GM21526 (cell line): ENCODE data around the gene ACAP1.
"Not testable (repeated sequence)": the region's sequence is repeated elsewhere in the genome, so short reads cannot be mapped to it uniquely, and the experiment has no call there.

Experiments used
- ATAC-seq: cut with Tn5 transposase; IDR thresholded peaks from one replicate; pipeline ENCODE4 v1.9.1; 2021; ENCODE audit warnings: moderate library complexity; ENCODE audit not compliant: unreplicated experiment, low FRiP score

ACAP1 gene

DNA sequence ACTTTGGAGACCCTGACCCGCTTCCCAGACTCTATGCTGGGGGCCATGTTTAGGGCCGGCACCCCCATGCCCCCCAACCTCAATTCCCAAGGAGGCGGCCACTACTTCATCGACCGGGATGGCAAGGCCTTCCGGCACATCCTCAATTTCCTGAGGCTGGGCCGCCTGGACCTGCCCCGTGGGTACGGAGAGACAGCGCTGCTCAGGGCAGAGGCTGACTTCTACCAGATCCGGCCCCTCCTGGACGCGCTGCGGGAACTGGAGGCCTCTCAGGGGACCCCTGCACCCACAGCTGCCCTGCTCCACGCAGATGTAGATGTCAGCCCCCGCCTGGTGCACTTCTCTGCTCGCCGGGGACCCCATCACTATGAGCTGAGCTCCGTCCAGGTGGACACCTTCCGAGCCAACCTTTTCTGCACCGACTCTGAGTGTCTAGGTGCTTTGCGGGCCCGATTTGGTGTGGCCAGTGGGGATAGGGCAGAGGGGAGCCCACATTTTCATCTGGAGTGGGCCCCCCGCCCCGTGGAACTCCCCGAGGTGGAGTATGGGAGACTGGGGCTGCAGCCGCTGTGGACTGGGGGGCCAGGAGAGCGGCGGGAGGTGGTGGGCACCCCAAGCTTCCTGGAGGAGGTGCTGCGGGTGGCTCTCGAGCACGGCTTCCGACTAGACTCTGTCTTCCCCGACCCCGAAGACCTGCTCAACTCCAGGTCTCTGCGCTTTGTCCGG, 16.7 kb downstream of the ACAP1 start:
- no peak for ATAC-seq

- no peak for ATAC-seq
Measured at GRCh38 chr17:7354262-7354843, 18.0 kb downstream of the ACAP1 start.

- no peak for ATAC-seq
Measured at GRCh38 chr17:7355053-7355452, 18.7 kb downstream of the ACAP1 start, which contains the start of gene TMEM95. Gene TMEM95, plus strand, starts transcription at chr17:7355156. Its CDS starts 49 bp downstream, at chr17:7355205.

DNA sequence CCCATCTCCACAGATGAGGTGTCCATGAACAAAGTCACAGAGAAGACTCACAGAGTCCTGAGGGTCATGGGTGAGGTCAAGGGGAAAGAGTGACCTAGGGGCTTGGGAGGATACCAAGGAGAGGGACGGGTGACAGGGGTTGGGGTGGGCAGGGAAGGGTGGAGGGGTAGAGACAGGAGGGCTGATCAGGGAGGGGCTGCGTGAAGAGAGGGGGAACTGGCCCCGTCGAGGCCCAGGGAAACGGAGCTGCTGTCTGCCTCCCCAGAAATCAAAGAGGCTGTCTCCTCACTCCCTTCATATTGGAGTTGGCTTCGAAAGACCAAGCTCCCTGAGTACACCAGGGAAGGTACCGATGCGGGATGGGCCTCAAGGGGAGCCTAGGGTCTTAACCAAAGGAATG, 19.2 kb downstream of the ACAP1 start:
- ATAC-seq, result no peak

- ATAC-seq, result no peak
Measured at GRCh38 chr17:7356072-7356549, 19.8 kb downstream of the ACAP1 start.

DNA sequence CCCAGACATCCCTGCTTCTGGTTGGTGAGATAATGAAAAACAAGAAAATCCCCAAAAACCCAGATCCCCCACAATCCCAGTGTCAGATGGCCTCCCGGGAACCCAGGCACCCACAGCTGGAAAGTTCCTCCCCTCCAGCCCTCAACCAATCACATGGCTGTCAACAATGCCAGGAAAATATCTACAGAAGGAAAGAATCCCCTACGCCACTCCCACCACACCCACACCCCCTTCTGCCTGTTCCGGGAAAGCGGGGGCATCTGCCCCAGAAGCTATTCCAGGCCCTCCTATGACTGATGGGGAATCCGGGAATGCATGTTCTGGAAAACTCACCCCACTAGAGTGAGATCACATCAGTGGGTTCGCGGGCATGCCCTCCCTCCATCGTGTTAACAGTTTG, 20.4 kb downstream of the ACAP1 start:
- no peak for ATAC-seq

DNA sequence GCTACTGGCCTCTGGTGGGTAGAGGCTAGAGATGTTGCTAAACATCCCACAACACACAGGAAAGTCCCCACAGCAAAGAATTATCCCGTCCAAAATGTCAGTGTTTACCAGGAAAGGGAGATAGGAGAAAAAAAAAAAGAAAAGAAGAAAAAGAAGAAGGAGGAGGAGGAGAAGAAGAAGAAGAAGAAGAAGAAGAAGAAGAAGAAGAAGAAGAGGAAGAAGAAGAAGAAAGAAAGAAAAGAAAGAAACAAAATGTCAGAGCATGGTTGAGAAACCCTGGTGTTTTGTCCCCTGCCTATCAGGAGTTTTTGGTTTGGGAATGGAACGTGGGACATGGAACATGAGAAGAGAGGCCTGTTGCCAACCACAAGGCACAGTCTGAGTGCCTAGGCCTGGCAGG, 21.1 kb downstream of the ACAP1 start:
- no peak for ATAC-seq

DNA sequence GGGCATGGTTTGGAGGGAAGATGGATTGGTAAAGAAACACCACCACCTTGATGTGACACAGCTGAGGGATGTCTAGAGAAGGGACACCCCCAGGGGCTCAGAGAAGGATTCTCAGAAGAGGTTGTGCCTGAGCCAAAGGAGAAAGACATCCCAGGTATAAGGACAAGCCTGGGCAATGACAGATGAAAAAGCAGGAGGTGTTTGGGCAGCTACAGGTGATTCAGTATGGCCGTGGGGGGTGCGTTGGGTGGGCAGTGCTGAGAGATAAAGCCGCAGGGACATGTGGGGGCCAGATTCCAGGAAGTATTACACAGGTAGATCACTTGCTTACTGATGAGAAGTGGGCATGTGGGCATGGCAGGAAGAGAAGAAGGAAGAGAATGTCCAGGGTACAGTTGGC, 25.6 kb downstream of the ACAP1 start:
- ATAC-seq, result no peak

- no peak for ATAC-seq
Measured at GRCh38 chr17:7363311-7363710, 27.0 kb downstream of the ACAP1 start.

DNA sequence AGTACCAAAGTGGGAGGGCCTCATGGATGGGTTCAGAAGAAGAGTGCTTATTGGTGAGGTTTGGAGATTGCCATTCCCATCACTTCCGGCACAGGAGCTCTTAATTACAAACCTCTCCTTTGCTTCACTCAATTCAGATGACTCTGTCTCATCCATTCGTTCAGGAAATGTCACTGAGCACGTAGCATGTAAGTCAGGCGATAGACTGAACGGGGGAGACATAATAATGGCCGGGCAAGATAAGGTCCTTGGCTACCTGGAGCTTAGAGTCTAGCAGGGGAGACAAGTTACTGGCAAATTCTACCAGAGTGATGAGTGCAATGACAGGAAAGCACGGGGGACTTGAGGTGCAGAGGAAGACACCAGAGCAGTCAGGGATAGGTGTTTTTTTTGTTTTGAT, 29.6 kb downstream of the ACAP1 start:
- ATAC-seq, result not testable (repeated sequence)

GRCh38 chr17:7367083-7367482, 30.8 kb downstream of the ACAP1 start:
- no peak for ATAC-seq

GRCh38 chr17:7367918-7368598, 31.7 kb downstream of the ACAP1 start:
- ATAC-seq, result no peak

DNA sequence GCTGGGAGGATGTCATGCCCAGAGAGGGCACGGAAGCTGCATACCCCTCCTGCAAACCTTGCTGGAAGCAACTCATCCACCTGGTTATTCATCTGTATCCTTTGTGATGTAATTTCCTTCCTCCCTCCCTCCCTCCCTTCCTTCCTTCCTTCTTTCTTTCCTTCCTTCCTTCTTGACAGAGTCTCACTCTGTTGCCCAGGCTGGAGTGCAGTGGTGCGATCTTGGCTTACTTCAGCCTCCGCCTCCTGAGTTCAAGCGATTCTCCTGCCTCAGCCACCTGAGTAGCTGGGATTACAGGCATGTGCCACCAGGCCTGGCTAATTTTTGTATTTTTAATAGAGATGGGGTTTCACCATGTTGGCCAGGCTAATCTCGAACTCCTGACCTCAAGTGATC, 32.3 kb downstream of the ACAP1 start:
- ATAC-seq, result not testable (repeated sequence)

DNA sequence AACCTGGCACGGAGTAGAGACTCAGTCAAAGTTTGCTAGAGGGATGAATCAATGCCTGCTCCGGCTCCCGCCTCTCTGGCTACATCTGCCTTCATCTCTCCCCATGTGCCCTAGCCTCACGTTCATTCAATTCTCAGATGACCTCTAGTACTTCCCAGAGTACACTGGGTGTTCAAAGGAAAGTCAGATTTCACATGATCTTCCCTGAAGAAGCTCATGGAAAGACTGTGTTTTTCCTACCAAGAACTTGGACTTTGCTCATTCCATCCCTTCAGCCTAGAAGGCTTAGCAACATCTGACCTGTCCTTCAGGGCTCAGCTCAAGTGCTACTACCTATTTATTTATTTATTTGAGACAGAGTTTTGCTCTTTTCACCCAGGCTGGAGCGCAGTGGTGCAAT, 33.5 kb downstream of the ACAP1 start:
- no peak for ATAC-seq

DNA sequence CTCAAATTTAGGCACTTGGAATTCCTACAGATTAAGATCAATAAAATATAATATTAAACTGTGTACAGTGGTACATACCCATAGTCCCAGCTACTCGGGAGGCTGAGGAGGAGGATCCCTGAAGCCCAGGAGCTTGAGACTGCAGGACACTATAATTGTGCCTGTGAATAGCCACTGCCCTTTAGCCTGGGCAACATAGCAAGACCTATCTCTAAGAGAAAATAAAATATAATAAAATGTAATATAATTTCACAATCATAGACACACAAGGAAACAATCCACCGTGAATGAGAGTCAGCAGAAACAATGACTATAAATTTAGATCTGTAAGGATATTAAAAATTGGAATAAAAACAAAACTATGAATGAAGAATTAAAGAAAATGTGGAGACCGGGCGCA, 34.5 kb downstream of the ACAP1 start:
- no peak for ATAC-seq

DNA sequence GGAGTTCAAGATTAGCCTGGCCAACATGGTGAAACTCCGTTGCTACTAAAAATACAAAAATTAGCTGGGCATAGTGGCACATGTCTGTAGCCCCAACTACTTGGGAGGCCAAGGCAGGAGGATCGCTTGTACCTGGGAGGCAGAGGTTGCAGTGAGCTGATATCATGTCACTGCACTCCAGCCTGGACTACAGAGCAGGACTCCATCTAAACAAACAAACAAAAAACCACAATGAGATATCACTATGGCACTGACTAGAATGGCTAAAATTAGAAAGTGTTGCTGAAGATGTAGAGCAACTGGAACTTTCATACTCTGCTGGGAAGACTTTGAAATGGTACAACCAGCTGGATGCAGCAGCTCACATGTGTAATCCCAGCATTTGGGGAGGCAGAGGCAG, 38.0 kb downstream of the ACAP1 start:
- no peak for ATAC-seq

DNA sequence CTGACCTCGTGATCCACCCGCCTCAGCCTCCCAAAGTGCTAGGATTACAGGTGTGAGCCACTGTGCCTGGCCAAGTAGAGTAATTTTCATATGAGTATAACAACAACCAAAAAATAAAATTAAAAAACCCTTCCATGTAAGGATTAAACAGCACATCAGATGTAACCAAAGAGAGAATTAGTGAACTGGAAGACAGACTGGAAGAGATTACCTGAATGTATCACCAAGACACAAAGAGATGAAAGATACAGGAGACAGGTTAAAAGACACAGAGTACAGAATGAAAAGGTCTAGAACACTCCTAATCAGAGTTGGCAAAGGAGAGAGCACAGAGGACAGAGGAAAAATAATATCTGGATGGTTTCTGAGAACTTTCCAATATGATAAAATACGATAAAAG, 42.8 kb downstream of the ACAP1 start:
- no peak for ATAC-seq

DNA sequence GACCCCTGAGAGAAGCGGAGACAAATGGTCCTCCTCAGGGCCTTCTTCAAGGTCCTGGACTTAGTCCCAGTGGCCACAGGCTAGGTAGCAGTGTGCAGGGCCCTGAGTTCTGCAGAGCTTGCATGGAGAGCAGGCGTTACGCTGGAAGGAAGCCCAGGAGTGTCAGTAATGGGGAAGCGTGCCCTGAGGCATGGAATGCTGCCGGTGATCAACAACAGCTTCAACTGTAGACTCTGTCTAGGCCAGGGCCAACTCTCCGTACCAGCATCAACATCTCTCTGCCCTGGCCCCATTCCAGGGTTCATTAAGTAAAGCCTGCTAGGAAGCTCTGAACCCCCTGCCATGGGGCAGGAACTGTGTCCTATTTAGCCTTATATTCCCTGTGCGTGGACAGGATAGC, 44.0 kb downstream of the ACAP1 start:
- no peak for ATAC-seq

- no peak for ATAC-seq
Measured at GRCh38 chr17:7380855-7381683, 44.7 kb downstream of the ACAP1 start, which contains the start of gene TNK1. Gene TNK1, plus strand, starts transcription at chr17:7381089. Its CDS starts 1,838 bp downstream, at chr17:7382927.

DNA sequence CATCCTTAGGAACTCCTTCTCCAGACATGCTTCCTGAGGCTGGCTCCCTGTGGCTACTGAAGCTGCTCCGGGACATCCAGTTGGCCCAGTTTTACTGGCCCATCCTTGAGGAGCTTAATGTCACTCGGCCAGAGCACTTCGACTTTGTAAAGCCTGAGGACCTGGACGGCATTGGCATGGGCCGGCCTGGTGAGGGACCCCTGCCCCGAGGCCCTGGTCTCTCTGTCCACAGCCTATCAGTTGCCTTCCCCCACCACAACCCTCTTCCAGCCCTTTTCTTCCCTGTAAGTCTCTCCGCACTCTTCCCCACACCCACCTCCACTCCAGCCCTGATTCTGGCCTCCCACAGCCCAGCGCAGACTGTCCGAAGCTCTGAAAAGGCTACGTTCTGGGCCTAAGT, 46.6 kb downstream of the ACAP1 start:
- no peak for ATAC-seq

DNA sequence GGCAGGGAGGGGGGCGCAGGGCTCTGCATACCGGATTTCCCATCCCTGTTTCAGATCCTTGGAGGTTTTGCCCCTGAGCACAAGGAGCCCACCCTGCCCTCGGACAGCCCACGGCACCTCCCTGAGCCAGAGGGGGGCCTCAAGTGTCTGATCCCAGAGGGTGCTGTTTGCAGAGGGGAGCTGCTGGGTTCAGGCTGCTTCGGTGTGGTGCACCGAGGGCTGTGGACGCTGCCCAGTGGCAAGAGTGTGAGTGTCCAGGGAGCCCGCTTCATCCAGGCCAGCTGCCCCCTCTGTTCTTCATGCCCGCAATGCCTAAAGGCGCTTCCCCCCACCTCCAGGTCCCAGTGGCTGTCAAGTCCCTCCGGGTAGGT, 47.0 kb downstream of the ACAP1 start:
- no peak for ATAC-seq
